Erythroblast (primary cell): ENCODE results near the gene STXBP2.

Experiments
- DNase-seq, 2 experiments: peaks; one replicate each; lab custom pipeline; 2025; lab: John Stamatoyannopoulos, UW
- GATA1 ChIP-seq: IDR thresholded peaks from 2 replicates; pipeline ENCODE4 v1.6.1; 2011; ENCODE audit warnings: low read depth, mild to moderate bottlenecking, control low read depth, low read length, moderate library complexity
- POLR2A ChIP-seq: IDR thresholded peaks from 2 replicates; pipeline ENCODE4 v1.6.1; 2011; ENCODE audit warnings: mild to moderate bottlenecking, low read length

The STXBP2 gene

DNA sequence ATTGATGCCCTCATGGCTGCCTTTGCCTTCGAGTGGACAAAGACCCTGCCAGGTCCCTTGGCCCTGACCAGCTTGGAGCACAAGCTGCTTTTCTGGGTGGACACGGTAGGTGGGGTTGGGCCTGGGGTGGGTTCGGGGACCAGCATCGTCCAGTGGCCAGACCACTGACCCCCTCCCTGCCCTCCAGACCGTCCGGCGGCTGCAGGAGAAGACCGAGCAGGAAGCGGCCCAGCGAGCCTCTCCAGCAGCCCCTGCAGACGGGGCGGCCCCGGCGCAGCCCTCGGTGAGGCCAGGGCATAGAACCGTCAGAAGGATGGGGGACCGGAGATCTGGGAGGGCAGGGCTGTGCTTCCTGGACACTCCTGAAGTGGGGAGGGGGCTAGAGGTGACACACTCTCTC is 30.6 kb upstream of the STXBP2 start:
- TF ChIP-seq GATA1 (no peak), POLR2A (no peak)
- no peak for DNase-seq

DNA sequence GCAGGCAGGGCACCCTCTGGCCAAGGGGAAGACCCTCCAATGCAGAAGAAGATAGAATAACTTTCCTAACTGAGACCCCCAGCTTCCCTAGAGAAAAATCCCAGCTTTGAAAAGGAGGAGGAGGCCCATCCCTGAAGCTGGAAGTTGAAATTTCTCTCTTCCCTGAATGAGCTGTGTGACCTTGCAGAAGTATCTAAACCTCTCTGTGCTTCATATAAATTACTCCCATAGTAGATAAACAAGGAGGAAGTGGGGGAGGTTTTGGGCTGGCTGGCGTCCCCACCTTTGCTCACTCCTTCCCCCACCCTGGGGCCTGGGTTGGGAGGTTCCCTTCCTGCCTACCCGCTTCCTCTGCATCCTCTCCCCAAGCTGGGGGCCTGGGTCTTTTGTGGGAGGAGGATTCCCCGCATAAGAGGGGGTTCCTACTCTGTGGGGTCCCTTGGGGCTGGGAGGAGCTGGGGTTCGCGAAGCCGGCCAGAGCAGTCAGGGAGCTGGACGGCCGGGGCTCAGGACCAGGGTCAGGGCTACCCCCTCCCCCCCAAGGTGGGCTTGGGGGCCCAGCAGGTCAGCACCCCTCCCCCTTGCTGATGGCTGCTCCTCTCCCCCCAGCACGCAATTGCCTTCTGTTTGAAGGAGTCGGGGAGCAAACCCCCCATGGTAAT is 29.6 kb upstream of the STXBP2 start:
- no peak for TF ChIP-seq GATA1
- no peak for TF ChIP-seq POLR2A
- no peak for DNase-seq

- no peak for DNase-seq
- TF ChIP-seq GATA1 = no peak
- TF ChIP-seq POLR2A = no peak
Observed at GRCh38 chr19:7607874-7608560, 28.9 kb upstream of the STXBP2 start.

GRCh38 chr19:7610491-7611240 is 26.2 kb upstream of the STXBP2 start:
- TF ChIP-seq POLR2A (no peak), GATA1 (no peak)
- no peak for DNase-seq

DNA sequence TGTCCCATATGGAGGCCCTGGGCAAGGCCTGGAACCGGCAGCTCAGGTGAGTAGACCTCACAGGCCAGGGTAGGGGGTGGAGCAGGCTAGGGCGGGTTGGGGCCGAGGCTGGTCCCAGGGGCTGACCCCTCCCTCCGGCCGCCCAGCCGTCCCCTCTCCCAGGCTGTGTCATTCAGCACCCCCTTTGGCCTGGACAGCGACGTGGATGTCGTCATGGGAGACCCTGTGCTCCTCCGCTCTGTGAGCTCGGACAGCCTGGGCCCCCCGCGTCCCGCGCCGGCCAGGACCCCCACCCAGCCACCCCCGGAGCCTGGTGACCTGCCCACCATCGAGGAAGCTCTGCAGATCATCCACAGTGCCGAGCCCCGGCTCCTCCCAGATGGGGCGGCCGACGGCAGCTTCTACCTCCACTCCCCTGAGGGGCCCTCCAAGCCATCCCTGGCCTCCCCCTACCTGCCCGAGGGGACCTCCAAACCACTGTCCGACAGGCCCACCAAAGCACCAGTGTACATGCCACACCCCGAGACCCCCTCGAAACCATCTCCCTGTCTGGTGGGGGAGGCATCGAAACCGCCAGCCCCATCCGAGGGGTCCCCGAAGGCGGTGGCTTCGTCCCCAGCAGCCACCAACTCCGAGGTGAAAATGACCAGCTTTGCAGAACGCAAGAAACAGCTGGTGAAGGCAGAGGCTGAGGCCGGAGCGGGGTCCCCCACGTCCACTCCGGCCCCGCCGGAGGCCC is 25.2 kb upstream of the STXBP2 start:
- TF ChIP-seq POLR2A (no peak), GATA1 (no peak)
- DNase-seq = no peak

DNA sequence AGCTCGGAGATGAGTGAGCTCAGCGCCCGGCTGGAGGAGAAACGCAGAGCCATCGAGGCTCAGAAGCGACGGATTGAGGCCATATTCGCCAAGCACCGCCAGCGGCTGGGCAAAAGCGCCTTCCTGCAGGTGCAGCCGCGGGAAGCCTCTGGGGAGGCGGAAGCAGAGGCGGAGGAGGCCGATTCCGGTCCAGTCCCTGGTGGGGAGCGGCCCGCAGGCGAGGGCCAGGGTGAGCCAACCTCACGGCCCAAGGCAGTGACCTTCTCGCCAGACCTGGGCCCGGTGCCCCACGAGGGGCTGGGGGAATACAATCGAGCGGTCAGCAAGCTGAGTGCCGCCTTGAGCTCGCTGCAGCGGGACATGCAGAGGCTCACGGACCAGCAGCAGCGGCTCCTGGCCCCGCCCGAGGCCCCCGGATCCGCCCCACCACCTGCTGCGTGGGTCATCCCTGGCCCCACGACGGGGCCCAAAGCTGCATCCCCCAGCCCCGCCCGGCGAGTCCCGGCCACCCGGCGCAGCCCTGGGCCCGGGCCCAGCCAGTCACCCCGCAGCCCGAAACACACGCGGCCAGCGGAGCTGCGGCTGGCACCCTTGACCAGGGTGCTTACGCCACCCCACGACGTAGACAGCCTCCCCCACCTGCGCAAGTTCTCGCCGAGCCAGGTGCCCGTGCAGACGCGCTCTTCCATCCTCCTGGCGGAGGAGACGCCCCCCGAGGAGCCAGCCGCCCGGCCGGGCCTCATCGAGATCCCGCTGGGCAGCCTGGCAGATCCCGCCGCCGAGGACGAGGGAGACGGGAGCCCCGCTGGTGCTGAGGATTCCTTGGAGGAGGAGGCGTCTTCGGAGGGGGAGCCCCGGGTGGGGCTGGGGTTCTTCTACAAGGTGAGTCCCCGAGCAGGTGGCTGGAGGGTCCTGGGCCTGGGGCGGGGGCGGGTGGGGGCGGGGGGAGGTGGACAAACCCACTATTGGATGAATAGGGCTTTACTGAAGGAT is 24.3 kb upstream of the STXBP2 start:
- DNase-seq = no peak
- TF ChIP-seq GATA1 = no peak
- no peak for TF ChIP-seq POLR2A

DNA sequence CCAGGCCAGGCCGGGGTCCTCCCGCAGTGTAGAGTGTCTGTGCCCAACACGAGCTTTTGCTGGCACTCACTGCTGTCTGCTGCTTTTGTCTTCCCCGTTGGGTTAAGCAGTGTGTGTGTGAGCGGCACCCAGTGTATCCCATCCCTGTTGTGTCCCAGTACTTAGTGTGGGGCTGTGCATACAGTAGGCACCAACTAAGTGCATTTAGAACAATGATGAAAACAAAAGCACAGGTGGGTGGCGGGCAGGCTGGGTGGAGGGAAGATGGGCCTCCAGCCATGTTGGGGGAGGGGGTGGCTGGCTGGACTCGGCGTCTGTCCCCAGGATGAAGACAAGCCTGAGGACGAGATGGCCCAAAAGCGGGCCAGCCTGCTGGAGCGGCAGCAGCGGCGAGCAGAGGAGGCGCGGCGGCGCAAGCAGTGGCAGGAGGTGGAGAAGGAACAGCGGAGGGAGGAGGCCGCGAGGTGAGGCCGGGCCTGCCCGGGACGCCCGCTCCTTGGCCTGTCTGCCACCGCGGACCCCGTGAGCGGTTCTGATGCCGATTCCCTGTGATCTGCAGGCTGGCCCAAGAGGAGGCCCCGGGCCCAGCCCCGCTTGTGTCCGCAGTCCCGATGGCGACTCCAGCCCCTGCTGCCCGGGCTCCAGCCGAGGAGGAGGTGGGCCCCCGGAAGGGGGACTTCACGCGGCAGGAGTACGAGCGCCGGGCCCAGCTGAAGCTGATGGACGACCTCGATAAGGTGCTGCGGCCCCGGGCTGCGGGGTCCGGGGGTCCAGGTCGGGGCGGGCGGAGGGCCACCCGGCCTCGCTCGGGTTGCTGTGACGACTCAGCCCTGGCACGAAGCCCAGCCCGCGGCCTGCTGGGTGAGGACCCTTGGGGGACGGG is 21.8 kb upstream of the STXBP2 start:
- no peak for DNase-seq
- TF ChIP-seq GATA1 (no peak), POLR2A (no peak)

- no peak for DNase-seq
- TF ChIP-seq POLR2A = no peak
- TF ChIP-seq GATA1 = no peak
Observed at GRCh38 chr19:7617172-7617571, 19.7 kb upstream of the STXBP2 start.

- TF ChIP-seq GATA1 (no peak), POLR2A (no peak)
Observed at GRCh38 chr19:7617735-7618134, 19.2 kb upstream of the STXBP2 start.

DNA sequence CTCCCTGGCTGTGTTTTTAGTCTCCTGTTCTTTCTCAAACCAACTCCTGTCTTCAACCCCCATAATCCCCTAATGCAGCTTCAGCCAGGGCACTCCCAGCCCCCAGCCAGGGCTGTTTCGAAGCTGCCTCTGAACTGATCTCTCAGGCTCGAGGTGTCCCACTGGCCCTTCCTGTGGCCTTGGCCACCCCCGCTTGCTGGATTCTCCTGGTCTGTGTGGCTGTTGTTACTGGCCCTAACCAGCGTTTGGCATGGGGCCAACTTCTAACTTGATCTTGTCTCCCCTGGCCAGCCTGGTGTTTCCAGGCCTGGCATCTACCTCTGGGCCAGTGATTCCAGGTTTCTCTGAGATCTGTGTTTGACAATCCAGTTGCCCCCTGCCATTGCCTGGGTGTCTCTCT is 18.6 kb upstream of the STXBP2 start:
- TF ChIP-seq GATA1 (no peak), POLR2A (no peak)
- peak in 1 of 2 experiments; percentile 44 for DNase-seq

More at GRCh38 chr19:7617735-7618134, 19.2 kb upstream of the STXBP2 start:
- no peak for DNase-seq

DNA sequence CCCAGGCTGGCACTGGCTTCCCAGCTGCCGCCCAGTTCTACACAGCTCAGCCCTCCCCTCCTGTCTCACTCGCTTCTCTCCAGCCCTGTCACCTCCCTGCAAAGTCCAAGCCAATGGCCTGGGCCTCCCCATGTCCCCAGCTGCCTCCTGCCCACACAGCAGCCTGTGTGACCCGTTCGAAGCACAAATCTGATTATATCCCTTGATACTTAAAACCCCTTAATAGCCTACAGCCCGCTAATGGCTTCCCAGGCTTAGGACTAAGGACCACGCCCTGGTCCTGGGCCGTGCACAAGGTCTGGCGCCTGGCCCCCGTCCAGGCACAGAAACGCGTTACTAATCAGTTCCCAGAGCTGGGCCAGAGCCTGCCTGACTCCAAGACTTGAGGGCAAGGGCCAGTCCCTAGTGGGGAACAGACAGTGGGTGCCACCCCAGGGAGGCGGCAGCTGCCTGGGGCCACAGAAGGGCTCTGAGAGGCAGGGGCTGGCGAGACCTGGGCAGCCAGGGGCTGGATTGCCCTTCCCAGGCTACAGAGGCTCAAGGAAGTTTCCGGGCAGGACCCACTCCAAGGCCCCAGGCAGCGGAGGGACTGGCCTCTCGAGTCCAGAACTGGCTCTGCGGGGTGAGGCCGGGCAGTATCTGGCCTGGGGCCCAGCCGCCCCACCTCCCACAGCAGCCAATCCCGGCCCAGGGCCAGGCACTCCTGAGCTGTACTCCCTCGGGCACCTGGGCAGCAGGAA is 18.0 kb upstream of the STXBP2 start:
- no peak for TF ChIP-seq POLR2A
- TF ChIP-seq GATA1 = no peak
- DNase-seq = no peak
